GM18520 (cell line): ENCODE results near the gene EGLN1.

Source experiments
- ATAC-seq: cut with Tn5 transposase; IDR thresholded peaks from one replicate; pipeline ENCODE4 v1.9.1; 2021; ENCODE audit not compliant: unreplicated experiment

The EGLN1 gene

DNA sequence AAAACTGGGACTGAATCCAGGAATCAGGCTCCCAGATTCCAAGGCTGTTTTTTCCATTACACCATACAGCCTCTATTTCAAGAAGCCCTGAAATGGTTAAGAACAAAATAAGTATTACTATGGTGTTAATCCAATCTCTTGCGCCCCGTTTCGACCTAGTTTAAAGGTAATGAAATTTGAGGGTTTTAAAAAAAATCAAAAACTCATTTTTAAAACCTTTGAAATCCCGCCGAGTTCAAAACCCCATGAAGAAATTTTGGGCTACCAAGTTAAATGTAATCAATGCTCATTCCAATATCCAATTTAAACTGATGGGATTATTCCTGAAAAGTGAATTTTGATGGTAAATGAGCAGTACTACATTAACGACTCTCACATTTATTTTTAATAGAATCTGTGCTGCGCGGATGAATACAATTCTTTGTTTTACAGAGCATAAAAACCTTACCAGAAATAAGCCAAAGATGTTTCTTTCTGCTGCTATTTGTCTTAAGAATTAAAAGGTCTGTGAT is 767 bp upstream of the EGLN1 start:
- no peak for ATAC-seq

GRCh38 chr1:231421546-231421970 is 529 bp downstream of the EGLN1 start:
- peak; percentile 14 for ATAC-seq

GRCh38 chr1:231420959-231421545 is 1.0 kb downstream of the EGLN1 start:
- ATAC-seq, result no peak

- no peak for ATAC-seq
These were observed 1.7 kb downstream of the EGLN1 start for GRCh38 chr1:231420299-231420958.

DNA sequence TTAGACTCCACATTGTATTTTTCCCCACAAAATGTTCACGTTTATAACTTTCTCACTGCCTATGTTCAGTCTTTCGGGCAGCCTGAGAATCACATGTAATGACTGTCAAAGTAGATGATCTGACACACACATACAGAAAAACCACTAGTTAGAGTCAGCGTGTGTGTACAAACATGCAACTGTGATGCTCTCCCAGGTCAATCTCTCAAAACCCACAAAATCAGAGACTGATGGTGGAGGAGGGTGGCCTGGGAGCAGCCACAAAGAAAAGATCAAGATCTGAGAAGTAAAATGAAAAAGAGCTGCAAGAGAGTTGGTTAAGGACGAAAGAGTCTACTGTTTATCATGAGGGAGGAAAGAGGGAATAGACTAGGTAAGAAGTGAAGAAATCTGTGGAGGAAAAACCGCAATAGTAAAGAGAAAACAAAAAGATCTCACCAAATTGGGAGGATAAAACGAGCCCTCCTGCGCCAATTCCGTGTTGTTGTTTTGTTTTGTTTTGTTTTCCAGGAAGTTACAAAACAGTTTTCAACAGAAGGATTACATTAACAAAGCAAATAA is 2.3 kb downstream of the EGLN1 start:
- no peak for ATAC-seq

- ATAC-seq, result no peak
These were observed 2.9 kb downstream of the EGLN1 start for GRCh38 chr1:231419147-231419546.

GRCh38 chr1:231418741-231419107 is 3.4 kb downstream of the EGLN1 start:
- no peak for ATAC-seq

DNA sequence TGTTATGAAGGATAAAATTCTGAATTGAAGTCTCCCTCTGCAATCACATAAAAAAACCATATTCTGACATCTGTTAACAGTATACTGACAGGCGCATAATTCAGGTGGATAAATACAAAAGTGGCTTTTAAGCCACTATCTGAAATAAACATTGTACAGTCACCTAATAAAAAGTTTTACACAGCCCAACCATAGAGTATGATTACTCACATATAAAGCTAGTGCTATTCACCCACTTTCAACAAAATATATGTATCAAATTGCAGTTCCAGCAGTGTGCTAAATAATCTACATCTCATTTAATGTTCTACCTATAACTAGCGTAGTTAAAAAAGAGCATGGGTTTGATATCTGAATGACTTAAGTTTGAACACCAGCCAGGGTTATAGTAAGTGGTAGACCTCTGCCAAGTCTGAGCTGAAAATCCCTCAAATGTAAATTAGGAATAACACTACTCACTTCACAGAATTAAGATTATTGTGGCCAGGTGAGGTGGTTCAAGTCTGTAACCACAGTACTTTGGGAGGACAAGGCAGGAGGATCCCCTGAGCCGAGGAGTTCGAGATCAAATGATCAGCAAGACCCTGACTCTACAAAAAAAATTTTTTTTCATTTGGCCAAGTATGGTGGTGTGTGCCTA is 3.9 kb downstream of the EGLN1 start:
- ATAC-seq, result no peak

DNA sequence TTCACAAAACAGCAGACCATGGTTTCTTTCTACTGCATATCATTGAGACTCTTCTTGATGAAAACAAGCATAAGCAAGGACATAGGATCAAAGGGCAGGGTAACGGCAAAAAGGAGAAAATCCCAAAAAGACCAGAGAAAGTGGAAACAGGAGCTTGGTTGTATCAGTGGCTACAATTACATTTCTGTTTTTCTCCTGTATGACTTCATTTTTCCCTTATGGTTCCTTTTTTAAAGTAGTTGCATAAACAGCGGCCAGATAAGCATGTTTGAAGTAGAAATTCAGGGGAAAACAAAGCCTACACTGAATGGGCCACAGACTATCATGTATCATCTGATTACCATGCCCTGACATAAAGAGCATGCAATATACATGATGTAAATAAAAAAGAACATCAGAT is 4.6 kb downstream of the EGLN1 start:
- ATAC-seq, result no peak

- ATAC-seq, result no peak
These were observed 5.2 kb downstream of the EGLN1 start for GRCh38 chr1:231416901-231417300.

- ATAC-seq, result no peak
These were observed 7.0 kb downstream of the EGLN1 start for GRCh38 chr1:231415018-231415583.

GRCh38 chr1:231414260-231415016 is 7.6 kb downstream of the EGLN1 start:
- ATAC-seq, result no peak

DNA sequence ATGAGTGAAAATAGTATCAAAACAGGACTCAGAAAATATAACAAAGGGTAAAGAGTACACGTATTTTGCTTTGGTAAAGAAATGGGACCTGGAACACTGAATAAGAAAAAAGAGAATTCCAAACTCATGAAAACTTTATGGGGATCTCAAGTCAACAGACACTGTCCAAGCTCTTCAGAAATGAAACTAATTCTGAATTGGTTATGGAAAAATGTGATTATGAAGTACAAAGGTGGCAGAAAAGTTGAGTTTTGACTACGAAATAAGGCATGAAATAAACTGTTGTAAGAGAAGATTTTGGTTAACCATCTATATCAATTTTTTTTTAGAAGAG is 8.4 kb downstream of the EGLN1 start:
- no peak for ATAC-seq

DNA sequence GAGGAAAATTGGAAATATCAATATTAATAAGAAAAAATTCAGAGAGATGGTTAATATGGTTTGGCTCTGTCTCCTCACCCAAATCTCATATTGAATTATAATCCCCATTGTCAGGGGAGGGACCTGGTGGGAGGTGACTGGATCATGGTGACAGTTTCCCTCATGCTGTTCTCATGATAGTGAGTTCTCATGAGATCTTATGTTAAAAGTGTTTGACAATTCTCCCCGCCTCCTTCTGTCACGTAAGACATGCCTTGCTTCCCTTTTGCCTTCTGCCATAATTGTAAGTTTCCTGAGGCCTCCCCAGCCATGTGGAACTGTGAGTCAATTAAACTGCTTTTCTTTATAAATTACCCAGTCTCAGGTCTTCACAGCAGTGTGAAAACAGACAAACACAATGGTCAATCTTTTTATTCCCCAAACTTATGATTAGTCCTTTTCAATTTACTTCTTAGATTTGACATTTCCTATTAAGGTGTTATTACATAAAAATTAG is 11.0 kb downstream of the EGLN1 start:
- no peak for ATAC-seq

GRCh38 chr1:231410036-231410612 is 12.0 kb downstream of the EGLN1 start:
- no peak for ATAC-seq

- ATAC-seq, result no peak
These were observed 13.5 kb downstream of the EGLN1 start for GRCh38 chr1:231408528-231409094.

- peak; percentile 63 for ATAC-seq
These were observed 14.3 kb downstream of the EGLN1 start for GRCh38 chr1:231407547-231408396.

- no peak for ATAC-seq
These were observed 15.0 kb downstream of the EGLN1 start for GRCh38 chr1:231407049-231407448.

DNA sequence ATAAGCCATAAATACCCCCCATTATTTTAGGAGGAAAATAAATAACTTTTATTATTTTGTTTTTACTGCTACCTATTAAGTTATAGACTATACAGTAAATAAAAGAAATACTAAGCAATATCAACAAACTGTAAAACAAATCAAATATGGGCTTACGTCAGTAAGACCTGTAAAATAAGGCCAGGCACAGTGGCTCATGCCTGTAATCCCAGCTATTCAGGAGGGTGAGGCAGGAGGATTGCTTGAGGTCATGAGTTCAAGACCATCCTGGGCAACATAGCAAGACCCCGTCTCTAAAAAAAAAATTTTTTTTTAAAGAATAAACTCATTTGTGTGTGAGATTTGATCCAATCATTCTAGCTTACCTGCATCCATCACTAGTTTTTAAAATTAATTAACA is 17.8 kb downstream of the EGLN1 start:
- ATAC-seq, result no peak
